ENCODE data around the gene KPNA2.
A peak's percentile ranks its signal among the peaks of the same experiment; 100 is the strongest.
"Not testable (repeated sequence)": the region's sequence is repeated elsewhere in the genome, so short reads cannot be mapped to it uniquely, and the experiment has no call there.

Gene KPNA2

GRCh38 chr17:67995570-67996263 lies 39.8 kb upstream of the KPNA2 start:
- Histone ChIP-seq H3K27ac (peak overlapping the region; percentile 3 to 70), H3K4me3 (peak overlapping the region; percentile 81)
- no peak for DNase-seq (ENCODE audit: low spot score)

GRCh38 chr17:67996301-67997171 lies 39.0 kb upstream of the KPNA2 start, which contains the start of gene C17orf58:
Gene C17orf58 (minus strand): TSS chr17:67996469. CDS start chr17:67996198, 271 bp downstream.
- peak within 1 kb of the TSS; percentile 81 for H3K4me3 ChIP-seq
- H3K27ac ChIP-seq = peak within 1 kb of the TSS; percentile 3 to 70
- DNase-seq (ENCODE audit: low spot score) = not testable (repeated sequence)

More at GRCh38 chr17:67995570-67996263, 39.8 kb upstream of the KPNA2 start:
- TF ChIP-seq CTCF (IDR thresholded peaks at IDR 0.05) = no peak

GRCh38 chr17:67998466-67998865 lies 37.1 kb upstream of the KPNA2 start:
- H3K27ac ChIP-seq = no peak overlapping the region
- no peak overlapping the region for H3K4me3 ChIP-seq
- DNase-seq (ENCODE audit: low spot score) = no peak
- TF ChIP-seq CTCF (IDR thresholded peaks at IDR 0.05) = no peak

GRCh38 chr17:67999291-67999911 lies 36.1 kb upstream of the KPNA2 start:
- TF ChIP-seq CTCF (IDR thresholded peaks at IDR 0.05) = no peak
- H3K27ac ChIP-seq = no peak overlapping the region
- DNase-seq (ENCODE audit: low spot score) = no peak
- no peak overlapping the region for H3K4me3 ChIP-seq

GRCh38 chr17:68004201-68004600 lies 31.3 kb upstream of the KPNA2 start:
- no peak for TF ChIP-seq CTCF (IDR thresholded peaks at IDR 0.05)
- no peak for DNase-seq (ENCODE audit: low spot score)
- H3K4me3 ChIP-seq = no peak overlapping the region

GRCh38 chr17:68006797-68007196 lies 28.7 kb upstream of the KPNA2 start:
- Histone ChIP-seq H3K4me3 (no peak overlapping the region), H3K27ac (no peak overlapping the region)
- no peak for TF ChIP-seq CTCF (IDR thresholded peaks at IDR 0.05)
- no peak for DNase-seq (ENCODE audit: low spot score)

More at GRCh38 chr17:68004201-68004600, 31.3 kb upstream of the KPNA2 start:
- H3K27ac ChIP-seq = no peak overlapping the region

GRCh38 chr17:68011199-68011665 lies 24.3 kb upstream of the KPNA2 start:
- no peak for DNase-seq (ENCODE audit: low spot score)
- H3K4me3 ChIP-seq = no peak overlapping the region
- peak; percentile 43 for TF ChIP-seq CTCF (IDR thresholded peaks at IDR 0.05)
- H3K27ac ChIP-seq = no peak overlapping the region
